Adipose tissue (tissue), 3 donors: Measurements from ENCODE around the gene SSC5D. TPM values are rescaled to one million over a fixed set of nuclear protein-coding genes. Genes with fewer than 3 reads are reported as not detected.

Experiments
- H3K27ac ChIP-seq: one replicate; pipeline ENCODE4 v1.5.1; 2013; ENCODE audit warnings: low read depth, low read length
- WGBS, 3 donors: extraction: QIAGEN DNeasy Blood & Tissue Kit; methylation state at CpG; one replicate each; pipeline ENCODE4 v1.1.7; 2013; 5-methylcytosine and 5-hydroxymethylcytosine counted together
- polyA plus RNA-seq, 3 donors: library from polyadenylated mRNA; stranded (reverse); fragments of 200-250 nt; gene quantifications; one replicate each; pipeline ENCODE4 v1.2.3, GENCODE V29; 2013
- donor health status: healthy with polysubstance abuse.
- donor health status: Bipolar disorder and iron deficiency.
- donor health status: healthy.

Gene SSC5D
- polyA plus RNA-seq, 3 donors: 0.28 to 9.4 (median 3.9) TPM

DNA sequence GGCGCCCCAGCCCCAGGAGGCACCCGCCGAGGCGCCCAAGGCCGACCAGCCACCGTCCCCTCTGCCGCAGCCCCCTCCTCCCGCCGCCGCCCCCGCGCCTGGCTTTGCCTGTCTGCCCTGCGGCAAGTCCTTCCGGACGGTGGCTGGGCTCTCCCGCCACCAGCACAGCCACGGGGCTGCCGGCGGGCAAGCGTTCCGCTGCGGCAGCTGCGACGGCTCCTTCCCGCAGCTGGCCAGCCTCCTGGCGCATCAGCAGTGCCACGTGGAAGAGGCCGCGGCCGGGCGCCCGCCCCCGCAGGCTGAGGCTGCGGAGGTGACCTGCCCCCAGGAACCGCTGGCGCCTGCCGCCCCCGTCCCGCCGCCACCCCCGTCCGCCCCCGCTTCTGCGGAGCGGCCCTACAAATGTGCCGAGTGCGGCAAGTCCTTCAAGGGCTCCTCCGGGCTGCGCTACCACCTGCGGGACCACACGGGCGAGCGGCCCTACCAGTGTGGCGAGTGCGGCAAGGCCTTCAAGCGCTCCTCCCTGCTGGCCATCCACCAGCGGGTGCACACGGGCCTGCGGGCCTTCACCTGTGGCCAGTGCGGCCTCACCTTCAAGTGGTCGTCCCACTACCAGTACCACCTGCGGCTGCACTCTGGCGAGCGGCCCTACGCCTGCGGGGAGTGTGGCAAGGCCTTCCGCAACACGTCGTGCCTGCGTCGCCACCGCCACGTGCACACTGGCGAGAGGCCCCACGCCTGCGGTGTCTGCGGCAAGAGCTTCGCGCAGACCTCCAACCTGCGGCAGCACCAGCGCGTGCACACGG is 5.9 kb upstream of the SSC5D start:
- 89 to 94% (median 92%) methylated on average over 55 to 83 of the region's 83 CpGs for WGBS, 3 donors

DNA sequence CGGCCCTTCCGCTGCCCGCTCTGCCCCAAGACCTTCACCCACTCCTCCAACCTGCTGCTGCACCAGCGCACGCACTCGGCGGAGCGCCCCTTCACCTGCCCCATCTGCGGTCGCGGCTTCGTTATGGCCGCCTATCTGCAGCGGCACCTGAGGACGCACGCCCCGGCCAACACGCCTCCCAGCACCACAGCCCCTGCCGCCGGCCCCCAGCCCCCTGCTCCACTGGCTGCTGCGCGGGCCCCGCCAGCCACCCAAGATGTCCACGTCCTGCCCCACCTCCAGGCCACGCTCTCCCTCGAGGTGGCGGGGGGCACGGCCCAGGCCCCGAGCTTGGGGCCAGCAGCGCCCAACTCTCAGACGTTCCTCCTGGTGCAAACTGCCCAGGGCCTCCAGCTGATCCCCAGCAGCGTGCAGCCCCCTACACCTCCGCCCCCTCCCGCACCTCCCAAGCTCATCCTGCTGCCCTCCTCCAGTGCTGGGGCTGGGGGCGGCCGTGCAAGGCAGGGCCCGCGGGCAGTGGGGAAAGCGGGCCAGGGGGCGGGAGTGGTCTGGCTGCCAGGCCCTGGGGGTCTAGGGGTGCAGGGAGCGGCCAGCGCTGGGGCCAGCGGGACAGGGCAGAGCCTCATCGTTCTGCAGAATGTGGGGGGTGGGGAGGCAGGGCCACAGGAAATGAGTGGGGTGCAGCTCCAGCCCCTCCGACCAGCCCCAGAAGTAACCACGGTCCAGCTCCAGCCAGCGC is 5.1 kb upstream of the SSC5D start:
- no peak overlapping the region for H3K27ac ChIP-seq
- 93 to 94% (median 94%) methylated on average over 44 to 47 of the region's 47 CpGs for WGBS, 3 donors

More for the DNA sequence above, 5.9 kb upstream of the SSC5D start:
- H3K27ac ChIP-seq: no peak overlapping the region

DNA sequence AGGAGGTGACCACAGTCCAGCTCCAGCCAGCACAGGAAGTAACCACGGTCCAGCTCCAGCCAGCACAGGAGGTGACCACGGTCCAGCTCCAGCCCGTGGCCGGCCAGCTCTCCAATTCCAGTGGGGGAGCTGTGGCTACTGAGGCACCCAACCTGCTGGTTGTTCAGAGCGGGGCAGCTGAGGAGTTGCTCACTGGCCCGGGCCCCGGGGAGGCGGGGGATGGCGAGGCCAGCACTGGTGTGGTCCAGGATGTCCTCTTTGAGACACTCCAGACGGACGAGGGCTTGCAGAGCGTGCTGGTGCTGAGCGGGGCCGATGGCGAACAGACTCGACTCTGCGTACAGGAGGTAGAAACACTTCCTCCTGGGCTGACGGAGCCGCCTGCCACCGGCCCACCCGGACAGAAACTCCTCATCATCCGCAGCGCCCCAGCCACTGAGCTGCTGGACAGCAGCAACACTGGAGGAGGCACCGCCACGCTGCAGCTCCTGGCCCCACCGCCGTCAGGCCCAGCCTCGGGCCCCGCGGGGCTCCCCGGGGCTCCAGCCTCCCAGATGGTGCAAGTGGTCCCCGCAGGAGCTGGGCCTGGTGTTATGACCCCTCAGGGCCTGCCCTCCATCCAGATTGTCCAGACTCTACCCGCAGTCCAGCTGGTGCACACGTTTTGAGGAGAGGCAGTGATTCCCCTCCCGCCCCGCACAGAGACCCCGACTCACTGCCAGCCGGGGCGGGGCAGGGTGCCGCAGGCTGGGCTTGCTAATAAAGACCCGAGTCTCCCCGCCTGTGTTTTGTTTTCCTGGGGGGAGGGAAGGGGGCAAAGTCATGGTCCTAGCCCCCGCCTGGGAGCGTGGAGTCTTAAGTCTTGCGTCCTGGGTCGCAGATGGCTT is 4.3 kb upstream of the SSC5D start:
- no peak overlapping the region for H3K27ac ChIP-seq
- 73 to 78% (median 76%) methylated on average over 41 to 46 of the region's 46 CpGs for WGBS, 3 donors

DNA sequence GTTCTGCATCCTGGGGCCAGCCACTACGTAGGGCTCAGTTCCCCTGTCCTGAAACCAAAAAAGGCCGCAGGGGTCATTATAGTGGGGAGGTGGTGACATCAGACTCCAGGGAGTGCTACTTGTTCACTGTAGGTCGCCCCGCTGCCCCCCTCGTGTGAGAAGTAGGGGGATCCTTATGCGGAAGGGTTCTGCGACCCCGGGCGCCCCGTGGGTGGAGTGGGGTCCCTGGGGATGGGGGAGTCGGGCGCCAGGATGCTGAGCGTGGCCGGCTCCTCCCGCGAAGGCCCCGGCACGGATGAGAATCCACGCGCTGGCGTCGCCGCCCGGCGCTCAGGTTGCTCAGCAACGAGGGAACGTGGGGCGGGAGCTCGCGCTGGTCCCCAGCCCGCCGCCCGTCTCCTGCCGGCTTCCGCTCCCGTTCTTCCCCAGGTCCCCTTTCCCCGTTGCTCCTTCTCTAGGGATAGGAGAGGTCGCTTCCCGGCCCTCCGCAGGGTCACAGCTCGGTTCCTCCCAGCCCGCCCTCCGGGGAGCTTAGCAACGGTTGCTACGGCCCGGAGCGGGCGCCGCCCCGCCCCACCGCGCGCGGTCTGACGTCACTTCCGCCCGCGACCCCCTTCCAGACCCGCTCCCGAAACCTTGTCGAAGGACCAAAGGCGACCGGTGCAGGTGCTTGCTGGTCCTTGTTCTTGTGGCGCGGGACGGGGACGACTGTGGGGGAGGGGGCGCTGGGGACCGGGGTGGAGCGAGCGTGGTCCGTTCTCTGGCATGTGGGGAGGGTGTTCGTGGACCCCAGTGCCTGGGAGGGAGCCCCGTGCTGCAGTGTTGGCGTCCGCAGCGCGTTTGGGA is 3.4 kb upstream of the SSC5D start, which contains the start of gene NAT14:
Gene NAT14 (plus strand): TSS at position 596 of the 846 bp plus-strand sequence. CDS start 521 bp downstream, outside the sequence.
- WGBS, 3 donors: 1 to 2% (median 1%) methylated on average over 74 to 78 of the region's 78 CpGs
- H3K27ac ChIP-seq: no peak within 1 kb of the TSS

DNA sequence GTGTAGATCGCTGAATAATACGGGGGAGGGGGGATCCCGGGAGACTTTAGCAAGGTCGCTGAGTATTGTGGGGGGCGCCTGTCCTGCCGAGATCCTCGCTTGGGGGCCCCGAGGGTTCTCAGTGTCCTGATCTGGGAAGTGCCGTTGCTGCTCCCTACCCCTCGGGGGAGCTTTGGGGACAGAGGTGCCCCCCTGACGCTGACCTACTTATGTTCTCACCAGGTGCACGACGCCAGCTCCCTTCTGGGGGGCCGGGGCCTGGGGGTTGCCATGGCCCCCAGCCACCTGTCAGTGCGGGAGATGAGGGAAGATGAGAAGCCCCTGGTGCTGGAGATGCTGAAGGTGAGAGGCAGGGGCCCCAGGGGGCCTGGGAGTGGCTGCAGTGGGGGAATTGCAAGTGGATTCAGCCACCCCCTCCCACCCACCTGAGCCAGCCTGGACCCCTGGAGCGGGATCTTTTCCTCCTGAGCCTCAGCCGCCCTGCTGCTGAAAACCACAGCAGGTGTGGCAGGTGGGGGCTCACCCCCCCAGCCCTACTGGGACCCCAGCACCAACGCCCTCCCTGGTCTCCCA is 2.7 kb upstream of the SSC5D start:
- 29 to 33% (median 30%) methylated on average over 18 of the region's 18 CpGs for WGBS, 3 donors
- no peak overlapping the region for H3K27ac ChIP-seq

DNA sequence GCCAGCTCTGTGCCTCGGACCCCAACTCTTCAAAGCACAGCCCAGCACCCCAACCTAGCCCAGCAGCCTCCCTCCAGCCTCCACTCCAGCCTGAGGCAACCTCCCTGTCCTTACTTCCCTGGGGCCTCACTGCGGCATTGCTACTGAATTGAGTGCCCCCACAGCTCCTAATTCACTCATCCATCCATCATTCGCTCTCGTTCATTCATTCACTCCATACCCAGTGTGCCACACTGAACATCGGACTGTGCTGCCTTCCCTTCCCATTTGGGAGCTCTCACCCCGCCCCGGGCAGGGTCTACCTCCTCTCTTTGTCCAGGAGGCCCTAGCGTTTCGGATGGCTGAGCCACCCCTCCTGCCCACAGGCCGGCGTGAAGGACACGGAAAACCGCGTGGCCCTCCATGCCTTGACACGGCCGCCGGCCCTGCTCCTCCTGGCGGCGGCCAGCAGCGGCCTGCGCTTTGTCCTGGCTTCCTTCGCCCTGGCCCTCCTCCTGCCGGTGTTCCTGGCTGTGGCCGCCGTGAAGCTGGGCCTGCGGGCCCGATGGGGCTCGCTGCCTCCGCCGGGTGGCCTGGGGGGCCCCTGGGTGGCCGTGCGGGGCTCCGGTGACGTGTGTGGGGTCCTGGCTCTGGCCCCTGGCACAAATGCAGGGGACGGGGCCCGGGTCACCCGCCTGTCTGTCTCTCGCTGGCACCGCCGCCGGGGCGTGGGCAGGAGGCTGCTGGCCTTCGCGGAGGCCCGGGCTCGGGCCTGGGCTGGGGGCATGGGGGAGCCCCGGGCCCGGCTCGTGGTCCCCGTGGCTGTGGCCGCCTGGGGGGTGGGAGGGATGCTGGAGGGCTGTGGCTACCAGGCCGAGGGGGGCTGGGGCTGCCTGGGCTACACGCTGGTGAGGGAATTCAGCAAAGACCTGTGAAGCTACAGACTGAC is 1.9 kb upstream of the SSC5D start:
- 62 to 77% (median 70%) methylated on average over 39 to 53 of the region's 53 CpGs for WGBS, 3 donors
- no peak overlapping the region for H3K27ac ChIP-seq

DNA sequence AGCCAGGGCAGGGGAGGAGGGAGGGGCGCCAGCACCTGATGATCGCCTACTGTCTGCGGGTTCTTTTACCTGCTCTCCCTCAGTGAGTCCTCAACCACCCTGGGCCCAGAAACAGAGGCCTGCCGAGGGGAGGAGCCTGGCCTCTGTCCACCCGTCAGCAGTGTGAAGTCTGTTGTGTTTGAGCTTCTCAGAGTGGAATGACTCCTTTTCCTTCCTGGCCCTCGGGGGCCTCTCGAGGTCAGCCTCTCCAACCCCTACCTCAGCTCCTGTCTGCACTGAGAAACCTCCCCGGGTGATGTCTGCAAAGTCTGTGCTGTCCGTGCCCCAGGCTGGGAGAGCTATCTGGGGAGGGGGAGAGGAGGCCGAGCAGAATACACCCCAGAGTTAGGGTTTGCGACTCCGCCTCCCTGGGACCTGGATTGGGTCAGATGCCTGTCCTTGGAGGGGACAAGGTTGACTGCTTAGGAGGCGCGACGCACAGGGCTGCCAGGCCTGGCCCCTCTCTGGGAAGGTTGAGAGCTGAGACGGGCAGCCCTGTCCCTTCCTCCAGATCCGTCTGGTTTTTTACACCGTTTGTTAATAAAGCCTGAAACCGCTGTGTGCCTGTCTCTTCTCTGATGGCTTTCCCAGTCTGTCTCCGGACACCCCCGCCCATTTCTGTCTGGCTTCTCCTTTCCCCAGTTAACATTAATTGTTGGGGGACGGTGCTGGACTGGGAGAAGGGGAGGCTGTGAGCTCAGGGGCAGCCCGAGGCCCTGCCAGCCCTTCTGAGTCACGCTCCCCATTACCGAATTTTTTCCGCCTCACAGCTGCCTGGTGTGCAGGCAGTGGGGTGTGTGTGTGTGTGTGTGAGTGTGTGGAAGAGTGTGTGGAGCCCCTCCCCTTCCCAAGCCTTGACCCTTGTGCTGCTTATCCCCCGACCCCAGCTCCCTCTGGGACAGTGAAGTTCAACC is 989 bp upstream of the SSC5D start:
- no peak overlapping the region for H3K27ac ChIP-seq
- WGBS, 3 donors: 31 to 41% (median 38%) methylated on average over 25 to 27 of the region's 27 CpGs

DNA sequence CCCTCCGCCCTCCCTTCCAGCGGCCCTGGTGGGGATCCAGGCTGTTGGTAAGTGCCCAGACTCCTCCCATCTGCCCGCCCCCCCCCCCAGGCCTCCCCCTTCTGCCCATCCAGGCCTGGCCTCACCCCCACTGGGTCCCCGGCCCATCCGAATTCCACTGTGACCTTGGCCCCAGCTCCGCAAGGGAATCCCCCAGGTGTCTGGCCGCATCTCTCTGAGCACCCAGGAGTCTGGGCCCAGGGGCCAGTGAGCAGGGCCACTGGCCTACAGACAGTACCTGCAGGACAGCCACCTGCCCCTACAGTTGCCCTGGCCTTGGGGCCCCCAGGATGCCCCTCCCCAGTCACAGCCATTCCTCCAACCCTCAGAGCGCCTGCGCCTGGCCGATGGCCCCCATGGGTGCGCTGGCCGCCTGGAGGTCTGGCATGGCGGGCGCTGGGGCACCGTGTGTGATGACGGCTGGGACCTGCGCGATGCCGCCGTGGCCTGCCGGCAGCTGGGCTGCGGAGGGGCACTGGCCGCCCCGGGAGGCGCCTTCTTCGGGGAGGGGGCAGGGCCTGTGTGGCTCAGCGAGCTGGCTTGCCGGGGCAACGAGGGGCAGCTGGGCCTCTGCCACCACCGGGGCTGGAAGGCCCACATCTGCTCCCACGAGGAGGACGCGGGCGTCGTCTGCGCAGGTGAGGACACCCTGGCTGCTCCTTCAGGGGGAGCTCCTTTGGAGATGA is 912 bp downstream of the SSC5D start:
- 52 to 70% (median 62%) methylated on average over 32 to 36 of the region's 36 CpGs for WGBS, 3 donors

DNA sequence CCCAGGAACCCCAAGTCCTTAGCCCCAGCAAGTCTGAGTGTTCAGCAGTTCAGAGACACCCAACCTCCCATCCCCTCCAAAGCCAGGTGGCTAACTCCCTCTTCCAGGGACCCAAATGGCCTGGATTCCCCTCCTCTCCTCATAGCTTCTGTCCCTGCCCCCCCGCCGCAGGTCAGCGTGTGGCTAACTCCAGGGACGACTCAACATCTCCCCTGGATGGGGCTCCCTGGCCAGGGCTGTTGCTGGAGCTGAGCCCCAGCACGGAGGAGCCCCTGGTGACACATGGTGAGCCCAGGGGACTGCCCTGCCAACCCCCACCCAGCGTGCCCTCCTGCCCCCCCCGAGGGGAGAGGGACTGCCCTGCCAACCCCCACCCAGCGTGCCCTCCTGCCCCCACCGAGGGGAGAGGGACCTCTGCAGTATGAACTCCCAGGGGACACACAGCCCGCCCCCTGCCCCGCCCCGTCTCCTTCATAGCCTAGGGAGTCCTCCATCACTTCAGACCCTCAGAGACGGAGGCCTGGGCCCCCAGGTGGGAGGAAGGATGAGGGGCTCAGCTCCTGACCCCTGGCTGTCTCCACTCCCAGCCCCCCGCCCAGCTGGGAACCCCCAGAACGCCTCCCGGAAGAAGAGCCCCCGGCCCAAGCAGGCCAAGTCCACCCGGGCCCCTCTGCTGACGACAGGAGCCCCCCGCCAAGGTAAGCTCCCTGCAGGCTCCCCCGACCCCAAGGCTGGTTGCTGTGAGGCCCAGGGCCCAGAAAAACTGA is 1.7 kb downstream of the SSC5D start:
- no peak overlapping the region for H3K27ac ChIP-seq
- WGBS, 3 donors: 66 to 70% (median 70%) methylated on average over 17 to 21 of the region's 21 CpGs

More for the DNA sequence above, 912 bp downstream of the SSC5D start:
- H3K27ac ChIP-seq: no peak overlapping the region

DNA sequence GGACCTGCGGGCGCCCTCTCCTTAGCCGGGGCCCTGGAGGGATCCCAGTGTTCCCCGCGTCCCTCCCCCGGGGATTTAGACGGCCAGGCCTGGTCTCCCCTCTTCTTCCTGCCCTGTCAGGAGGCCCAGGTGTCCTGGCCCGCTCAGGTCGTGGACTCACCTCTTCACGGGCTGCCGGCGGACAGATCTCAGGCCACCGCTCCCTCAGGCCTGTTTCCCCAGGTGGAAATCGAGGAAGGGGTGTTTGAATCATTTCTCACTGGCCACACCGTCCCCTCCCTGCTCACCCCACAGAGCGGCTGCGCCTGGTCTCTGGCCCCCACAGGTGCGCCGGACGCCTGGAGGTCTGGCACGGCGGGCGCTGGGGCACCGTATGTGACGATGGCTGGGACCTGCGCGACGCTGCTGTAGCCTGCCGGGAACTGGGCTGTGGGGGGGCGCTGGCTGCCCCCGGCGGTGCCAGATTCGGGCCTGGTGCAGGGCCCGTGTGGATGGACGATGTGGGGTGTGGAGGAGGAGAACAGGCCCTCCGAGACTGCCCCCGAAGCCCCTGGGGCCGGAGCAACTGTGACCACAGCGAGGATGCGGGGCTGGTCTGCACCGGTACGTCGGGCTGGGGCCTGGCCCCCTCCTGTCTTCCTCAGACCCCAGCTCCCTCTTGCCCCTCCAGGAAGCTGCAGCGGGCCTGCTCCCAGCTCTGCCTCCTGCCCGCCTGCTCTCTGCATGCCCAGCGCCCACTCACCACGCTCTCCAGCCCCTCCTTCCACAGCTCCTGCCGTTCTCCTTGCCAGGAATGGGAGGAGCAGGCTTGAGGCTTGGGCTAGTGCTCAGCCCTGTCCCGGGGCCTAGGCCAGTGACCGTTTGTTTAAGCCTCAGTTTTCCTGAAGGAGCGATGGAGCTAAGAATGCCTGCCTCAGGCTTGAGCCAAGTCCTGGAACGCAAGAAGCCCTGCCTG is 2.5 kb downstream of the SSC5D start:
- WGBS, 3 donors: 75 to 77% (median 77%) methylated on average over 47 to 52 of the region's 52 CpGs
- no peak overlapping the region for H3K27ac ChIP-seq

DNA sequence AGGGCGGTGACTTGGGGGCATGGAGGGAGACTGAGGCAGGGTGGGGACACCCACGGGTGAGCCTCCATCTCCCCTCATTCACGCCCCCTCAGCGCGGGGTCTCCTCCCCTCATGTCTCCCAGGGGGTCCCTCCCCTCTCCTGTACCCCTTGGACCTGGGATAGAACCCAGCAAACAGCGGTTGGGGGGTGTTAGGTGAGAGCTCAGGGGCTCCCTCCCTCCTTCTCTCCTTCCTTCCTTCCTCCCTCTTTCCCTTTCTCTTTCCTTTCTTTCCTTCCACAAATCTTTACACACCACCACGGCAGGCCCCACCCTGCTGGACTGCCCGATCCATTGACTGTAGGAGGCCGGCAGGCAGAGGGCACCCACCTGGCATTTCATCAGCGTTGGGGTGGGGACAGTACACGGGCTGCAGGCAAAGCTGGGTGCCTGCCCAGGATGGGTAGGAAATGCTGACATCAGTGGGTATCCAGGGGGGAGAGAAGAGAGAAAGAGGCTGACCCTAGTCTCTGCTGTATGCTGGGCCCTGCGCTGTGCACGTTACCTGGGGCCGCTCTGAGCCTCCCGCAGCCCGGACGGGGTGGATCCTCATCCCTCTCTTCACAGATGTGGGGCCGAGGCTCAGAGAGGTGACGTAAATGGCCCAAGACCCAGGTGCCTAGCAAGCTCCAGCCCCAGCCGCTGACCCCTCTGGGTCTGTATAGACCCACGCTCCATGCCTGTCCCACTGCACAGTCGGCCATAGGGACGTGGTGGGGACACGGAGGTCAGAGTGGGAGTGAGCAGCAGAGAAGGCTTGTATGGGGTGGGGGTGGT is 3.5 kb downstream of the SSC5D start:
- WGBS, 3 donors: 61 to 65% (median 61%) methylated on average over 23 to 24 of the region's 24 CpGs
- no peak overlapping the region for H3K27ac ChIP-seq

DNA sequence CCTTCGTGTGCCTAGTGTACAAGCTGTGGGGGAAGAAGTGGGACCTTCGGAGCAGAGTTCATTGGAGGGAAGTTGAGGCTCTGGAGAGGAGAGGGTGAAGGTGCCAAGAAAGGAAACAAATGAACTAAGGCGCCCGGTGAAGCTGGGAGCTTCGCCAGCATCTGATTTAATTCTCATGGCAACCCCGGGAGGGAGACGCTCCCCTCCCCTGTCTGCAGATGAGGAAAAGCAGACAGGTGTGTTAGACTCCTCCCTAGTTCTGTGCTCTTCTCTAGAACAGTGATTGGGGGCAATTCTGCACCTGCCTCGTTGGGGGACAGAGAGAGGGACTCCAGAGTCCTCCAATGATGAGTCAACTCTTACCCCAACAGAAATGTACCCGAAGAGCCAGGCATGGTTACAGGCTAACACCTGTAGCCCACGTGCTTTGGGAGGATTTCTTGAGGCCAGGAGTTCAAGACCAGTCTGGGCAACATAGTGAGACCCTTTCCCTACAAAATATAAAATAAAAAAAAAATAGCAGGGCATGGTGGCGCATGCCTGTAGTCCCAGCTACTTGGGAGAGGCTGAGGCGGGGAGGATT is 4.2 kb downstream of the SSC5D start:
- 28 to 44% (median 43%) methylated on average over 12 of the region's 12 CpGs for WGBS, 3 donors
- no peak overlapping the region for H3K27ac ChIP-seq
